ENCODE data around the gene HABP2.

DNA sequence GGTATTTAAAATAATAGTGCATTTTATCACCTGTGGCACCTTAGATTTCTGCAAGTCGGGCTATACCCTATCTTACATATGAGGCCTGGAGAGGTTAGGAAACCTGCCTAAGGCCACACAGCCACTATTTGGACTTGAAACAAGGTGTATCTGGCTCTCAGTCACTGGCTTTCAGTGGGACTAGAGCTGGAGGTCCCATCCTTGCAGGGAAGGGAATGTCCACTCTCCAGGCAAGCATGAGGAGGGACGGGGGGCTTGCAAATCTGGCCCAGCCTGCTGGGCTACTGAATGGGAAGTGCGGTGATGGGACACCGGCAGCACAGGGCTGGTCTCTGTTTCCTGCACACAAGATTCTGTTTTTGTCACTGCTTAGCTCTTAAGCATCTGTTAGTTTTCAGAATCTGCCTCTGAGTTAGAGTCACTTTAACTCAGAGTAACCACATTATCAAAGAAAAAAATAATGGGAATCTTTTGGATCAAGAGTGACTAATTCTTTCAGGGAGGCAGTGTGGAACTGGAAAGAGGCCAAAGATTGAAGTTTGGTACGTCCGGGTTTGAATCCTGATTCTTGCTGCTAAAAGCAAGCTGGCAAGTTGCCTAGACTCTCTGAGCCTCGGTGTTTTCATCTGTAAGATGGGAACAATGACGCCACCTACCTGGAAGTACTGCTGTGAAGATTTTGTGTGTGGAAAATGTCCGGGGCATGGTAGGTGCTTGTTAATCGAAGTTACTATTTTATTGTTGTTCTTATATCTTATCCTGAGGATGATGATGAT is 33.8 kb upstream of the HABP2 start:
- TF ChIP-seq CTCF (IDR thresholded peaks at IDR 0.05; ENCODE audit: poor library complexity) (no peak), EZH2 (IDR thresholded peaks at IDR 0.05; ENCODE audit: borderline replicate concordance) (no peak), EZH2phosphoT487 (IDR thresholded peaks at IDR 0.05; ENCODE audit: low read depth, severe bottlenecking, unreplicated experiment) (no peak)
